ENCODE measurements around the gene HNRNPDL.
A peak's percentile ranks its signal among the peaks of the same experiment; 100 is the strongest.
"Not testable (repeated sequence)": the region's sequence is repeated elsewhere in the genome, so short reads cannot be mapped to it uniquely, and the experiment has no call there.

Gene HNRNPDL

DNA sequence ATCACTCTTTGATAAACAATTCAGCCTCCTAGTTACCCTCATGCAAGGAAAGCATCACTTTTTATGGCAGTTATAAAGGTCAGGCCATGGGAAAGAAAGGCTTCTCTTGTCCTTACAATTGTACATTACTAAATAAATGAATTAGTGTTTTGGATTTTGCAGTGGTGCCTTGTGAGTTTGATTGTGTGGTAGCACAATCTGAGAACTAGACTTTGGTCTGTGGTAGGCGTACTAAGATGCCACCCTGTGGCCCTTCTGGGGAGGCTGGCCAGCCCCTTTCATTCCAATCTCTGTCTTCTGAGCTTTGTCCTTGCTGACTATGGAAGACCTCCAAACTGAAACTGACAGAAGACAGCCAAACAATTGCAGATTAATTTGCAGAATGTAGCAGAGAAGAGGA lies 41.9 kb downstream of the HNRNPDL start:
- no peak for DNase-seq (ENCODE audit: low read depth in 2 of 2)

- not testable (repeated sequence) for DNase-seq (ENCODE audit: low read depth in 2 of 2)
These were observed 44.0 kb downstream of the HNRNPDL start for GRCh38 chr4:82386312-82386711.

GRCh38 chr4:82382751-82383150 lies 47.5 kb downstream of the HNRNPDL start:
- no peak for DNase-seq (ENCODE audit: low read depth in 2 of 2)

DNA sequence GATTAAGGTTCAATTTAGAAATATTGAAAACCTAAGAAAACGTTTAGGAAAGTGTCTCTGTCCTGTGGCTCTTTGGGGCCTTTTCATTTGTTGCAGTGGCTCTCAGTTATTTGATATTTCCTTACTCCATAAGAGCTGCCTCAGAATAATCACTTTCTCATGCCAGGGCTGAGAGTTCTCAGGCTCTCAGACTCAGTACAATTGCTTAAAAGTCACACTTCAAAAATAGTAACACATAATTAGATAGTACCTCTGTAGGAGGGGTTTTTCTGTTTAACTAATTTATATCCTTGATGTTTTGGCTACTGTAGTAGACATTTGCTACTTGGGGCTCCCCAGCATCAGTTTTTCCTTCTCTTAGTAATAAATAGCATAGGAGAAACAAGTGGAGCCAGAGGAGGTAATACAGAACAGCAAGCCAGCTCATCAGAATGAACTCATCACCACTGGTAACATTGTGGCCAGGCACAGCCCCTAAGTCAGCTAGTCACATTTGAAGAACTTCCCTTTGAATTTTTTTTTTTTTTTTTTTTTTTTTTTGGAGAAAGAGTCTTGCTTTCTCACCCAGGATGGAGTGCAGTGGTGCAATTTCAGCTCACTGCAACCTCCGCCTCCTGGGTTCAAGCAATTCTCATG lies 48.5 kb downstream of the HNRNPDL start:
- DNase-seq (ENCODE audit: low read depth in 2 of 2): no peak

- DNase-seq (ENCODE audit: low read depth in 2 of 2): no peak
These were observed 49.0 kb downstream of the HNRNPDL start for GRCh38 chr4:82381235-82381634.

- no peak for DNase-seq (ENCODE audit: low read depth in 2 of 2)
These were observed 49.4 kb downstream of the HNRNPDL start for GRCh38 chr4:82380831-82381230.

DNA sequence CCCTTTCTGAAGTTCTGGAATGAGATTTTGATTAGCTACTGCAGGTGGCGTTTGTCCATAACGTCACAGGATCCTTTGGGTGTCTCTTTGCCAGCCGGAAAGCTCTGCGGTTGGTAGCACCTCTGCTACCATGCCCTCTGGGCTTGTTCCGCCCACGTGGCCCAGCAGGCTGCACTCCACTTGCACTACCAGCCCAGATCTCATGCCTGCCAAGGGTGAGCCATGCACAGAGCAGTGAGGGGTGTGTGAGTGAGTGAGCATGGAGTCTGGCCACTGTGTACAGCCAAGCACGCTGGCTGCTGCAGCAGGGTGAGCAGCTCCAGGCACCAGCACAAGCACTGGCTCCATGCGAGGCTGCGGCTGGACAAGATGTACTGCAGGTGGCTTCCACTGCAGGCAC lies 49.9 kb downstream of the HNRNPDL start:
- no peak for DNase-seq (ENCODE audit: low read depth in 2 of 2)

GRCh38 chr4:82376109-82376508 lies 54.2 kb downstream of the HNRNPDL start:
- no peak for DNase-seq (ENCODE audit: low read depth in 2 of 2)

DNA sequence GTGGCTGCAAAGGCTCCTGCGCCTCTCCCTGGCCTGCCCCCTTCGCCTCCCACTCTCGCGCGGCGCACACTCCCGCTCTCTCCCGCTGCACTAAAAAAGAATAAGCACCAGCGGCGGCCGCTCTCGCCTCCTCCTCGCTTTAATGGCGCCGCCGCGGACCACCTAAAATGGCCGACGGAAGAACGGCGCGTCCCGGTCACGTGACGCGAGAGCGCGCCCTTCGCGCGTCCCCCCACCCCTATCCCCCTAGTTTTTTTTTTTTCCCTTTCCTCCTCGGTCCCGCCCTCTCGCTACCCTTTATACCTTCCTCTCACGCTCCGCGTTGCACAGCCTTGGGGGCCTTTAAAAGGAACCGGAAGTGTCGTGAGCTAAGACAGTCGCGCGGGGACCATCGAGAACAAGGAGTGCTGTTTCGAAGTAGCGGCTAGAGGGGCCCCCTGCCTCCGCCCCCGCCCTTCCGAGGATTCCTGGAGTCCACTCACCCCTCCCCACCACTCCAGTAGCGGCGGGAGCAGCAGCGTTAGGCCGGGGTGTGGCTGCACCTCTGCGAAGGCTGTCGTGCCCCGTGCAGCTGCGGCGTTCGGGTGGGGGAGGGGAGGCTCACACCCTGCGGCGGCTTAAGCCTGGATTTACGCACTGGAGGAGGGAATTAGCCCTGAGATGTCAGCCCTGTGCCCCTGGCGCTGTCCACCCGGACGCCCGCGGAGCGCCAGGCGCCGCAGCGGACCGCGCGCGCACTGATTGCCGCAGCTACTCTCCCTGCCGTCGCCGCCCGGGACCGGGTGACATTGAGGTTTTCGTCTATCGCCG lies 56.2 kb downstream of the HNRNPDL start, which contains the start of gene HNRNPD:
Gene HNRNPD, minus strand, starts transcription at position 176 of the 810 bp plus-strand sequence. CDS start 313 bp downstream, outside the sequence.
- peak; percentile 100 for DNase-seq (ENCODE audit: low read depth in 2 of 2)

GRCh38 chr4:82373486-82373815 lies 56.8 kb downstream of the HNRNPDL start:
- no peak for DNase-seq (ENCODE audit: low read depth in 2 of 2)

Data from fibroblast of skin of left biceps (primary cell).